Activated T-cell treated with anti-CD3 and anti-CD28 coated beads, Interleukin-2, amount 50 U/mL, for 4 hours (primary cell): ENCODE measurements around the gene SOCS7. TPM values are rescaled to one million over a fixed set of nuclear protein-coding genes. Genes with fewer than 3 reads are reported as not detected.

Experiments
- ATAC-seq, 2 donors: fragments of 200-7000 bp; cut with Tn5 transposase; one replicate each; pipeline ENCODE4 v1.10.0; 2021
- DNase-seq: peaks from one replicate; pipeline ENCODE4 v3.0.0-alpha.2; 2020
- H3K27me3 Mint-ChIP-seq: one replicate; pipeline ENCODE4 v1.8.0; 2021; ENCODE audit warnings: low read depth, mixed read lengths
- H3K36me3 Mint-ChIP-seq: one replicate; pipeline ENCODE4 v1.8.0; 2022; ENCODE audit warnings: mixed read lengths; ENCODE audit not compliant: insufficient read depth
- H3K4me1 Mint-ChIP-seq: one replicate; pipeline ENCODE4 v1.8.0; 2021; ENCODE audit warnings: low read depth, mixed read lengths
- H3K4me3 Mint-ChIP-seq: one replicate; pipeline ENCODE4 v1.8.0; 2021; ENCODE audit warnings: mild to moderate bottlenecking, moderate library complexity, mixed read lengths
- H3K9me3 Mint-ChIP-seq: one replicate; pipeline ENCODE4 v1.8.0; 2021; ENCODE audit warnings: mixed read lengths
- total RNA-seq, 3 donors: library from RNA; stranded (reverse); gene quantifications; one replicate each; pipeline ENCODE4 v1.2.1, GENCODE V29; 2021

SOCS7 gene
- total RNA-seq, 3 donors from 2014 or later, result 32.2 to 33.2 (median 32.8) TPM

GRCh38 chr17:38345743-38346142, 5.9 kb upstream of the SOCS7 start:
- no peak for ATAC-seq
- no peak for DNase-seq
- peaks cover 1% of the 10 kb centered on the region for H3K4me1 Mint-ChIP-seq
- no peak overlapping the region for H3K4me3 Mint-ChIP-seq
- no peaks in the 10 kb centered on the region for H3K36me3 Mint-ChIP-seq
- H3K27me3 Mint-ChIP-seq, result peaks cover 11% of the 10 kb centered on the region
- no peaks in the 10 kb centered on the region for H3K9me3 Mint-ChIP-seq

- no peak overlapping the region for H3K4me3 Mint-ChIP-seq
- DNase-seq (peak; percentile 80), ATAC-seq (peak; percentile 35 to 42)
- H3K27me3 Mint-ChIP-seq, result peaks cover 3% of the 10 kb centered on the region
- no peaks in the 10 kb centered on the region for H3K9me3 Mint-ChIP-seq
- no peaks in the 10 kb centered on the region for H3K36me3 Mint-ChIP-seq
- peaks cover 21% of the 10 kb centered on the region for H3K4me1 Mint-ChIP-seq
Observed at GRCh38 chr17:38349097-38349730, 2.4 kb upstream of the SOCS7 start.

GRCh38 chr17:38350035-38350434, 1.6 kb upstream of the SOCS7 start:
- no peaks in the 10 kb centered on the region for H3K36me3 Mint-ChIP-seq
- no peaks in the 10 kb centered on the region for H3K9me3 Mint-ChIP-seq
- H3K4me3 Mint-ChIP-seq, result peak overlapping the region; percentile 19
- peaks cover 29% of the 10 kb centered on the region for H3K4me1 Mint-ChIP-seq
- H3K27me3 Mint-ChIP-seq, result no peaks in the 10 kb centered on the region
- DNase-seq (no peak), ATAC-seq (no peak)

GRCh38 chr17:38352245-38353085, 821 bp downstream of the SOCS7 start:
- DNase-seq (no peak), ATAC-seq (peak; percentile 1 to 6)
- H3K27me3 Mint-ChIP-seq, result no peaks in the 10 kb centered on the region
- peaks cover 43% of the 10 kb centered on the region for H3K4me1 Mint-ChIP-seq
- H3K4me3 Mint-ChIP-seq, result peak overlapping the region; percentile 81
- H3K9me3 Mint-ChIP-seq, result no peaks in the 10 kb centered on the region
- H3K36me3 Mint-ChIP-seq, result no peaks in the 10 kb centered on the region

- H3K4me1 Mint-ChIP-seq, result peaks cover 44% of the 10 kb centered on the region
Observed at GRCh38 chr17:38353086-38353604, 1.5 kb downstream of the SOCS7 start.

GRCh38 chr17:38353668-38354067, 2.0 kb downstream of the SOCS7 start:
- no peak for ATAC-seq
- Mint-ChIP-seq H3K4me1 (peaks cover 44% of the 10 kb centered on the region), H3K36me3 (no peaks in the 10 kb centered on the region), H3K4me3 (peak overlapping the region; percentile 81), H3K27me3 (no peaks in the 10 kb centered on the region), H3K9me3 (no peaks in the 10 kb centered on the region)
- no peak for DNase-seq

More at GRCh38 chr17:38353086-38353604, 1.5 kb downstream of the SOCS7 start:
- Mint-ChIP-seq H3K27me3 (no peaks in the 10 kb centered on the region), H3K9me3 (no peaks in the 10 kb centered on the region), H3K36me3 (no peaks in the 10 kb centered on the region), H3K4me3 (peak overlapping the region; percentile 81)
- DNase-seq (no peak), ATAC-seq (no peak)

GRCh38 chr17:38354466-38354865, 2.8 kb downstream of the SOCS7 start:
- H3K9me3 Mint-ChIP-seq, result no peaks in the 10 kb centered on the region
- no peaks in the 10 kb centered on the region for H3K27me3 Mint-ChIP-seq
- peaks cover 43% of the 10 kb centered on the region for H3K4me1 Mint-ChIP-seq
- peak overlapping the region; percentile 81 for H3K4me3 Mint-ChIP-seq
- ATAC-seq (no peak), DNase-seq (no peak)
- H3K36me3 Mint-ChIP-seq, result no peaks in the 10 kb centered on the region

- ATAC-seq (no peak), DNase-seq (no peak)
- no peak overlapping the region for H3K4me3 Mint-ChIP-seq
- H3K36me3 Mint-ChIP-seq, result no peaks in the 10 kb centered on the region
- H3K4me1 Mint-ChIP-seq, result peaks cover 43% of the 10 kb centered on the region
- no peaks in the 10 kb centered on the region for H3K9me3 Mint-ChIP-seq
- H3K27me3 Mint-ChIP-seq, result no peaks in the 10 kb centered on the region
Observed at GRCh38 chr17:38355251-38355650, 3.6 kb downstream of the SOCS7 start.

- DNase-seq (no peak), ATAC-seq (no peak)
- Mint-ChIP-seq H3K4me3 (no peak overlapping the region), H3K4me1 (peaks cover 42% of the 10 kb centered on the region), H3K36me3 (peaks cover 4% of the 10 kb centered on the region), H3K9me3 (no peaks in the 10 kb centered on the region), H3K27me3 (no peaks in the 10 kb centered on the region)
Observed at GRCh38 chr17:38357486-38358123, 6.0 kb downstream of the SOCS7 start.

GRCh38 chr17:38358586-38359513, 7.2 kb downstream of the SOCS7 start:
- no peak for ATAC-seq
- peaks cover 4% of the 10 kb centered on the region for H3K36me3 Mint-ChIP-seq
- H3K27me3 Mint-ChIP-seq, result no peaks in the 10 kb centered on the region
- H3K9me3 Mint-ChIP-seq, result no peaks in the 10 kb centered on the region
- peaks cover 32% of the 10 kb centered on the region for H3K4me1 Mint-ChIP-seq
- no peak for DNase-seq
- H3K4me3 Mint-ChIP-seq, result no peak overlapping the region

GRCh38 chr17:38361694-38362465, 10.2 kb downstream of the SOCS7 start:
- Mint-ChIP-seq H3K27me3 (no peaks in the 10 kb centered on the region), H3K4me3 (no peak overlapping the region), H3K4me1 (peaks cover 12% of the 10 kb centered on the region), H3K9me3 (no peaks in the 10 kb centered on the region), H3K36me3 (peaks cover 7% of the 10 kb centered on the region)
- ATAC-seq (no peak), DNase-seq (no peak)

GRCh38 chr17:38363016-38363415, 11.4 kb downstream of the SOCS7 start:
- Mint-ChIP-seq H3K4me3 (no peak overlapping the region), H3K36me3 (peaks cover 10% of the 10 kb centered on the region), H3K9me3 (no peaks in the 10 kb centered on the region), H3K4me1 (peaks cover 5% of the 10 kb centered on the region), H3K27me3 (no peaks in the 10 kb centered on the region)
- ATAC-seq, result no peak
- no peak for DNase-seq

- ATAC-seq, result no peak
- no peaks in the 10 kb centered on the region for H3K9me3 Mint-ChIP-seq
- H3K4me1 Mint-ChIP-seq, result peaks cover 5% of the 10 kb centered on the region
- no peak for DNase-seq
- H3K36me3 Mint-ChIP-seq, result peaks cover 21% of the 10 kb centered on the region
- H3K27me3 Mint-ChIP-seq, result no peaks in the 10 kb centered on the region
- no peak overlapping the region for H3K4me3 Mint-ChIP-seq
Observed at GRCh38 chr17:38364741-38365140, 13.1 kb downstream of the SOCS7 start.
